GM18502 (cell line): ENCODE measurements around the gene ATXN7L1.

ENCODE experiments used
- ATAC-seq: cut with Tn5 transposase; IDR thresholded peaks from one replicate; pipeline ENCODE4 v1.9.1; 2021; ENCODE audit warnings: mild to moderate bottlenecking; ENCODE audit not compliant: unreplicated experiment, poor library complexity

The ATXN7L1 gene

DNA sequence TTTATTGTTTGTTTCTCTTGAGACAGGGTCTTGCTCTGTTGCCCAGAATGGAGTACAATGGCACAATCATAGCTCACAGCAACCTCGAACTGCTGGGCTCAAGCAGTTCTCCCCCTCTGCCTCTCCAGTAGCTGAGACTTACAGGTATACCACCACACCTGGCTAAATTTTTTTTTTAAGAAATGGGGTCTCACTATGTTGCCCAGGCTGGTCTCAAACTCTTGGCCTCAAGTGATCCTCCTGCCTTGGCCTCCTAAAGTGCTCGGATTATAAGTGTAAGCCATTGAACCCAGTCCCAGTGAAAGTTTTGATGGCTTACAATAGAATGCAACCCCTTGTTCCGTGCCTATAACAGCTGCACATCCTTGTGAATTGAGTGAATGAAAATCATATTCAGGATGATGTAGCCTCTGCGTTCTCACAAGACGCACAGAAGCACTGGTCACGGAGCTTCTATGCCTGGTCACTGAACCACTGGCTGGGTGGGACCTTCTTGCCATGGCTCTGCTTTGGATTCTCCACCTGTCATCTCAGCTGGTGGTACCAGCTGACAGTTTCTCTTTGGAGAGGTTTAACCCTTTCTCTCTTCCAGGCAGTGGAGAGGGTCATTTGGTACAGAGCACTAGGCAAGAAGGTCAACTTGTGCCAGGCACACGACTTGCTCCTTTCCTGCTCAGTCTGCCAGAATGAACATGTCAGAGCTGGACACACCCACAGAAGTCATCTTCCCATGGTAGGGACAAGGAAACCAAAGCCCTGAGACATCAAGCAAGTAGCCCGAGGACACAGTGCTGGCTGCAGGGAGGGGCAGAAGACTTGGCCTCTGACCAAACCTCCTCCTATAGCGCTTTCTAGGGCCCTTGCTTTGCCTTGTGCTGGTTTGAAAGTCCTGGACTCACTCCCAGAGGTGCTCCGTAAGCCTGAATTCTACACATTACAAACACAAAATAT is 89.6 kb downstream of the ATXN7L1 start:
- no peak for ATAC-seq

DNA sequence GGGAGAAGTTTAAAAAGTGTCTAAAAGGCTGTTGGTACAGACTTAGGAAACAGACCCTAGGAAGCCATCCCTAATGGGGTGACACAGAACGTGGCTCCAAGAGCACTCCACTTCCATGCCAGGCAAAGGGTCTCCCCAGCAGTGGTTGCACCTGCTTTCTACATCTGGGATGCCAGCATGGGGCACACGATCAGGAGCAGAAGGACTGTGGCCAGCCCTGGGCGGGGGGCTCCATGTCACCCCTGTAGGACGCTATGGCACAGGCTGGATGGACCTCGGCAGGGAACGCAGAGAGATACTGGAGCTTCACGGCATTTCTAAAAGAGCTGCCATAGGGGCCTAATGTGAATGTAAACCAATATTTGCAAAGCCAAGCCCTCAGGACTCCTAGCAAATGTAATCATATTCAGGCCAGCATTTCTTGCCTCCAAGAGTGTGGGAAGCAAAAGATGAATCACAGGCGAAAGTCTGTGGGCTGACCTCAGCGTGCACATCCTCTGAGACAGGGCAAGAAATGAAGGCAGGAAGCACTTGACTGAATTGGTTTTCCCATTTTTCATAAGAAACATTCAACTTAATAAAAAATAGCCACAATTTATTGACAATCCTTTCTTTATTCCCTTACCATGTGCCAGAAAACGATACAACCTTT is 93.9 kb downstream of the ATXN7L1 start:
- ATAC-seq: no peak

- no peak for ATAC-seq
Observed at GRCh38 chr7:105779856-105780780, 96.3 kb downstream of the ATXN7L1 start.

- ATAC-seq: no peak
Observed at GRCh38 chr7:105778956-105779355, 97.4 kb downstream of the ATXN7L1 start.

DNA sequence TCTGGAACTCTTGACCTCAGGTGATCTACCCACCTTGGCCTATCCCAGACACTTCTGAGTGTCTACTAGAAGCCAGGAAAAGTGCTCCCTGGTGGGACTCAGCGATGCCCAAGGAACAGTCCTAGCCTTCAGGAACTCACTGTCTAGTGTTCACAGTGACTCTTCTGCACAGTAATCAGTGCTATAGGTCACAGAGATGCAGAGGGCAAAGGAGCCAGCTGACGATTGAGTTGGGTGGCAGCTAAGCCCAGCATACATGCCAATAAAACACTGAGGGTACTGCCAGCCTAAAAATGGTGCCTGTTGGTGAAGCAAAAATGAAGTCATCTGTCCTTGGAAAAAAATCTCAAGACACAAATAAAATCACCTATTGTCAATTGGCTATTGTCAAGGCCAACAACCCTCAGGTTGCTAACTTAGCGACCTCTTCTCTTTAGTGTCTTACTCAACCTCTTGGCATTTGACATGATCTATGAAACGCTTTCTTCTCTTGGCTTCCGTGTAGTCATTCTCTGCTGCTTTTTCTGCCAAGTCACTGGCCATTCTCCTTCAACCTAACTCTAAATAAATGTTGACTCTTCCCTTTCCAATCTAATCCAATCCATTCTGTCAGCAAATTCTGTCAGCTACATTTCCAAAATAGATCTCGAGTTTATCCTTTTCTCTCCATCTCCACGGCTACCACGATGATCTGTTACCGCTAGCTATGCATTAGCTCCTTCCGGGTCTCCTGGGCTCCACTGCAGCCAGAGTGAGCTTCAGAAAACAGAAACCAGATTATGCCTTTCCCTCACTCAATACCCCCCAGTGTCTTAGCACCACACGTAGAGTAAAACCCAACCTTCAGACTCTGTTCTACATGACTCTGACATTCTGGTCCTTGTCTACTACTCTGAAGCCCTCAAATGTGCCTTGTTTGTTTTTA is 99.2 kb downstream of the ATXN7L1 start:
- ATAC-seq: no peak

GRCh38 chr7:105776068-105776790 is 100.2 kb downstream of the ATXN7L1 start:
- ATAC-seq: no peak

DNA sequence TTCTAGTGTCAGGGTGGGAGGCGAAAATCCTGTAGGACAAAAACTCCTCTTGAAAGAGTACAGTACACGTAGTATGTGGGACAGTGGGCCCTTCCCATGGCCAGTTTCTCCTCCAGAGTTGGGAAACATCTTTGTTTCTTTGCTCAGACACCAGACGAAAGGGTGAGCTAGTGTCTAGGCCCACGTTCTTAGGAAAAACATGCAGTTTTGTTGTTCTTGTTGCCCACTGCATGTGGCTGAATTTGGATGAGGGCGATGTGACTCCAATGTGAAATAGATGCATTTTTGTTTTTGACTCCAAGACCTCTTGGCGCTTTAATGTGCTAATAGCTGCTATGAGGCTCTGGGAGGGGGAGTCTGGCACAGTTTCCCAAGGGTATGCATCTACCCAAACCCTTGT is 100.8 kb downstream of the ATXN7L1 start:
- no peak for ATAC-seq

DNA sequence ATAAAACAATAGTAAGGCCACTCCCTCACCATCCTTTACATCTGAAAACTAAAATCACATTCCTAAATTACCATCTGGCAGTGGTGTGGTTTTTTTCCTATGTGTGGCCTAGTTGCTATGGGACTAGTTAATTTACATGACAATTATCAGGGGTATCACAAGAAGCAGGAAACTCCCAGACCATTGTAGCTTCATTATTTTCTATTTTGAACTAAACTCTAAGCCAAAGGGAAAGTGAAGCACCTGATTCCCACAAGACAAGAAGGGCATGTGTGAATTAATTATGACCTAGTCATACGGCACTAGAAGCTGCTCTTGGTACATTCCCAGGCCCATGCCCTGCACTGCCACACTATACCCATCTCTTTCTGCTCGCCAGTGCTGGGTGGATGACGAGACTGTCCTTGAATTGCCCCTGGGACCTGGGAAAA is 103.4 kb downstream of the ATXN7L1 start:
- no peak for ATAC-seq

DNA sequence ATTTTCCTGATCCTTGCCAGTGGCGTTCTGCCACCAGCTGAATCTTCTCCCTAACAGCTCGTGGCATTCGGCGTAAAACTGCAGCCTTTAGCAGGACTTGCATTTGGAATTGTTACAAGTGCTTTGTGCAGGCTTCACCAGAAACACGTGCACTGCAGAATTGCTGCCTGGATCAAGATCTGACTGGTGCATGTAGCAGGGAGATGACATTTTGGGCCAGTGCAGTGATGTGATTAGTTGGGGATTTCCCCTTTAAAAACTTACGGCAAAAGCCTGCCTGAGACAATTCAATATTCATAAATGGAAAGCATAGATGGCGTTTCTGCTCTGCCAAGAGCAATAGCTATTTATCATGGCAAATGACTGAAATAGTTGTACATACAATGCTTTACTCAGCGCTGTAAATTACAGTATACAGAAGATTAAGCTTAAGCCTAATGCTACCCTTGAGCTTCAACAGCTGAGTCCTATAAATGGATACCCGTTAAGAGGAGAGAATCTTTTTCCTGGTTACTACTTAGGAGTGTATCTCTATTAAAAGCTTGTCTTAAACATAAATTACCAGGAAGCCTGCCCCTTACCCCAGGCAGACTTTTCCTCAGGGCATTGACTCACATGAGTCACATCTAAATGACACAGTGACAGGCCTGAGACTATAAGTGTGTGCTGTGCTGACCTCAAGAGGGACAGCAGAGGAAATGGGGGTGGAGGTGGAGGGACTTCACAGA is 106.3 kb downstream of the ATXN7L1 start:
- no peak for ATAC-seq

GRCh38 chr7:105768898-105769507 is 107.4 kb downstream of the ATXN7L1 start:
- no peak for ATAC-seq

DNA sequence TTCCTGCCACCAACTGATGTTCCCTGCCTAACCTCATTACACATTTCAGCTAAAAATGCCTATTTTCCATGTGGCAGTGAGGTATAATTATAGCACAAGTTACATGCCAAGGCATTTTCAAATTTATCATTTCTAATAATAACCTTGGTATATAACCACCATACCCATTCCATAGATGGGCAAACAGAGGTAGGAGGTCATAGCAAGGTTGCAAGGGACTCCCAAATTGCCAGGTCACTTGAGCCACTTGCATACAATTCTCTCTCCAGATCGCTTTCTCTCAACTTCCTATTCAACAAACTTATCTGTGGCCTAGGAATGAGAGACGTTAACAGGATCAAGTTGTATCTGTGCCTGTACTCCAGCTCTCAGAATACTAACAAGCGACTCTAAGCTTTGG is 108.3 kb downstream of the ATXN7L1 start:
- no peak for ATAC-seq

- ATAC-seq: peak; percentile 38
Observed at GRCh38 chr7:105766421-105767073, 109.9 kb downstream of the ATXN7L1 start.

DNA sequence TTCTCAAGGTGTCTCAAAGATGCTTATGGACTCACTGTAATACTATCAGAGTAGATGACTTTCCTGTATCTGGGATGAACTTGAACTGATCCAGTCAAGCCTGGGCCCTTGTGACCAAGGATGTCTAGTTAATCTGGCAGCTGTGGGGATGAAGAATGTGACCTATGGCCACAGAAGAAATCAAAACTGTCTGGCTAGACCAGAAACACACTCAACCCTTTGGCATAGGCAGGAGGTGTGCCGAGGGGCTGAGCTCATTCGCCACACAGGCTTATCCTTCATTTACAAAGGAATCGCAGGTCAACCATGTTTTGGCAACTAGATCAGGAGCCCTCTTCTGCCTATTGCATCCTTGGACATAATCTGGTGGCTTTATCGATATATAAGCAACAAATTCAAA is 110.6 kb downstream of the ATXN7L1 start:
- ATAC-seq: no peak

DNA sequence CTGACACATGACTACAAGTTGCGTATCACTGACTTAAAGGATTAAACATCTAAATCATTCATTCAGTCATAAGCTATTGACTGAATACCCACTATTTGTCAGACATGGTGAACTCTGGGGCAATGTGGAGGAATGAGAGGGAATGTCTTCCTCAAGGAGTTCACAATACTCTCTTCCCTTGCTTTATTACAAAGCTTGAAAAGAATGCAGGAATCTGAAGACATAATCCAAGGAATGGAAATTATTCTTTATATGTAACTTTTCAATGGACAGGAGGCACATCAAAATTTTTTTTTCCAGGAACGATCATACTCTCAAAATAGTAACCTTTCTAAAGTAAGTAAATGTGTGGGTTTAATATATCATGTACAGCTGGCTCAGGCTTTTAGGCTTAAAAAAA is 111.9 kb downstream of the ATXN7L1 start:
- no peak for ATAC-seq

GRCh38 chr7:105760551-105761447 is 115.6 kb downstream of the ATXN7L1 start:
- ATAC-seq: no peak
